H9 (cell line): Measurements from ENCODE around the gene MBNL1. TPM values are rescaled to one million over a fixed set of nuclear protein-coding genes. Genes with fewer than 3 reads are reported as not detected.

Experiments used
- DNase-seq: peaks from one replicate; pipeline ENCODE4 v3.0.0-alpha.2; 2017
- H2AFZ ChIP-seq: one replicate; pipeline ENCODE4 v1.6.1; 2013; ENCODE audit warnings: mild to moderate bottlenecking, low read length, control low read depth, moderate library complexity
- H2AK5ac ChIP-seq: 2 replicates; pipeline ENCODE4 v1.6.1; 2013; ENCODE audit warnings: low read length, control low read depth, mixed read lengths; ENCODE audit not compliant: insufficient read length
- H2BK120ac ChIP-seq: one replicate; pipeline ENCODE4 v1.6.1; 2013; ENCODE audit warnings: low read depth, mild to moderate bottlenecking, low read length, control low read depth, inconsistent platforms; ENCODE audit not compliant: poor library complexity, severe bottlenecking
- H2BK12ac ChIP-seq: 2 replicates; pipeline ENCODE4 v1.6.1; 2013; ENCODE audit warnings: low read length, control low read depth, mixed read lengths, low read depth; ENCODE audit not compliant: insufficient read length
- H2BK15ac ChIP-seq: 2 replicates; pipeline ENCODE4 v1.6.1; 2013; ENCODE audit warnings: low read depth, low read length, control low read depth
- H2BK20ac ChIP-seq: one replicate; pipeline ENCODE4 v1.6.1; 2013; ENCODE audit warnings: low read depth, mild to moderate bottlenecking, low read length, control low read depth, inconsistent platforms; ENCODE audit not compliant: poor library complexity, severe bottlenecking
- H2BK5ac ChIP-seq: 2 replicates; pipeline ENCODE4 v1.6.1; 2013; ENCODE audit warnings: low read length, control low read depth, mixed read lengths; ENCODE audit not compliant: insufficient read length
- H3K14ac ChIP-seq: 2 replicates; pipeline ENCODE4 v1.6.1; 2013; ENCODE audit warnings: low read length, control low read depth; ENCODE audit not compliant: insufficient read depth
- H3K18ac ChIP-seq: 2 replicates; pipeline ENCODE4 v1.6.1; 2013; ENCODE audit warnings: low read depth, mild to moderate bottlenecking, mixed read lengths, low read length, control low read depth; ENCODE audit not compliant: insufficient read length
- H3K23ac ChIP-seq: 2 replicates; pipeline ENCODE4 v1.6.1; 2013; ENCODE audit warnings: low read length, control low read depth, mixed read lengths, low read depth; ENCODE audit not compliant: insufficient read length
- H3K23me2 ChIP-seq: 2 replicates; pipeline ENCODE4 v1.6.1; 2013; ENCODE audit warnings: low read depth, mild to moderate bottlenecking, mixed read lengths, low read length, control low read depth; ENCODE audit not compliant: insufficient read length, poor library complexity, severe bottlenecking
- H3K27ac ChIP-seq: 2 replicates; pipeline ENCODE4 v1.5.1; 2013; ENCODE audit warnings: low read length, control low read depth, mixed read lengths, low read depth; ENCODE audit not compliant: insufficient read length
- H3K27me3 ChIP-seq: 2 replicates; pipeline ENCODE4 v1.6.1; 2013; ENCODE audit warnings: low read length, control low read depth, inconsistent platforms; ENCODE audit not compliant: insufficient read depth
- H3K4ac ChIP-seq: 2 replicates; pipeline ENCODE4 v1.6.1; 2013; ENCODE audit warnings: low read depth, mild to moderate bottlenecking, control low read depth, inconsistent platforms, low read length, moderate library complexity
- H3K4me1 ChIP-seq: 2 replicates; pipeline ENCODE4 v1.6.1; 2013; ENCODE audit warnings: low read length, control low read depth, inconsistent platforms; ENCODE audit not compliant: insufficient read depth
- H3K4me2 ChIP-seq: 2 replicates; pipeline ENCODE4 v1.6.1; 2013; ENCODE audit warnings: low read length, control low read depth, mixed read lengths; ENCODE audit not compliant: insufficient read length, insufficient read depth
- H3K56ac ChIP-seq: 2 replicates; pipeline ENCODE4 v1.6.1; 2013; ENCODE audit warnings: low read depth, mild to moderate bottlenecking, mixed read lengths, low read length, control low read depth; ENCODE audit not compliant: insufficient read length
- H3K79me1 ChIP-seq: 2 replicates; pipeline ENCODE4 v1.6.1; 2013; ENCODE audit warnings: low read depth, mild to moderate bottlenecking, moderate library complexity, low read length, control low read depth, inconsistent platforms; ENCODE audit not compliant: insufficient read depth, poor library complexity, severe bottlenecking
- H3K79me2 ChIP-seq: 2 replicates; pipeline ENCODE4 v1.6.1; 2013; ENCODE audit warnings: low read length, control low read depth, inconsistent platforms; ENCODE audit not compliant: insufficient read depth
- H3K9ac ChIP-seq: 2 replicates; pipeline ENCODE4 v1.6.1; 2013; ENCODE audit warnings: low read length, control low read depth, mixed read lengths; ENCODE audit not compliant: insufficient read length; ENCODE audit errors: extremely low read depth
- H3K9me3 ChIP-seq: one replicate; pipeline ENCODE4 v1.6.1; 2013; ENCODE audit warnings: low read depth, low read length, inconsistent platforms; ENCODE audit not compliant: control insufficient read depth
- H3T11ph ChIP-seq: one replicate; pipeline ENCODE4 v1.6.1; 2013; ENCODE audit warnings: mild to moderate bottlenecking, low read length, control low read depth, inconsistent platforms
- H4K20me1 ChIP-seq: one replicate; pipeline ENCODE4 v1.6.1; 2013; ENCODE audit not compliant: control insufficient read depth, insufficient read length, insufficient read depth
- H4K5ac ChIP-seq: 2 replicates; pipeline ENCODE4 v1.6.1; 2013; ENCODE audit warnings: low read depth, mild to moderate bottlenecking, mixed read lengths, low read length, control low read depth; ENCODE audit not compliant: insufficient read length
- H4K8ac ChIP-seq: replicated peaks from 2 replicates; pipeline ENCODE4 v1.6.1; 2013; ENCODE audit warnings: low read length, control low read depth, mixed read lengths, low read depth; ENCODE audit not compliant: insufficient read length
- H4K91ac ChIP-seq: 2 replicates; pipeline ENCODE4 v1.6.1; 2013; ENCODE audit warnings: low read depth, mild to moderate bottlenecking, moderate library complexity, mixed read lengths, low read length, control low read depth; ENCODE audit not compliant: insufficient read length
- H3K27ac Mint-ChIP-seq, 3 experiments: 2 replicates in 2 of 3; 3 replicates in 1 of 3; pipeline ENCODE4 v1.8.0; 2020 to 2021; ENCODE audit warnings: mixed read lengths in 3 of 3, mild to moderate bottlenecking in 1 of 3, moderate library complexity in 1 of 3
- H3K27me3 Mint-ChIP-seq: 2 replicates; pipeline ENCODE4 v1.8.0; 2021; ENCODE audit warnings: low read depth, mild to moderate bottlenecking, moderate library complexity, mixed read lengths
- H3K36me3 Mint-ChIP-seq, 3 experiments: 2 replicates in 2 of 3; 3 replicates in 1 of 3; pipeline ENCODE4 v1.8.0; 2020 to 2021; ENCODE audit warnings: low read depth in 3 of 3, mixed read lengths in 3 of 3; ENCODE audit not compliant: insufficient read depth in 1 of 3
- H3K4me1 Mint-ChIP-seq, 2 experiments: 2 replicates each; pipeline ENCODE4 v1.8.0; 2020; ENCODE audit warnings: mixed read lengths in 2 of 2
- H3K4me3 Mint-ChIP-seq, 2 experiments: 2 replicates in 1 of 2; 3 replicates in 1 of 2; pipeline ENCODE4 v1.8.0; 2020 to 2021; ENCODE audit warnings: mild to moderate bottlenecking in 2 of 2, mixed read lengths in 2 of 2, moderate library complexity in 1 of 2
- H3K9me3 Mint-ChIP-seq, 2 experiments: 2 replicates in 1 of 2; 3 replicates in 1 of 2; pipeline ENCODE4 v1.8.0; 2020; ENCODE audit warnings: mild to moderate bottlenecking in 2 of 2, mixed read lengths in 2 of 2, moderate library complexity in 1 of 2
- WGBS: extraction: QIAGEN DNeasy Blood & Tissue Kit; methylation state at CpG from one replicate; pipeline ENCODE4 v1.1.7; 2013; ENCODE audit warnings: missing lambda C conversion rate, low lambda C conversion rate, mixed read lengths; ENCODE audit not compliant: insufficient read length; ENCODE audit errors: extremely low coverage; 5-methylcytosine and 5-hydroxymethylcytosine counted together
- total RNA-seq: library from RNA; stranded (reverse); gene quantifications from 2 replicates; pipeline ENCODE4 v1.2.1, GENCODE V29; 2021
- TF ChIP-seq, protein P1 (sequence below): fragments of 200-600 bp; sonication (generic); conservative IDR thresholded peaks from 3 replicates; pipeline ENCODE4 v1.8.0; 2021; ENCODE audit warnings: antibody characterized with exemption, mild to moderate bottlenecking

MBNL1 gene
- total RNA-seq, 1 experiment from 2014 or later: 14.9 TPM

DNA sequence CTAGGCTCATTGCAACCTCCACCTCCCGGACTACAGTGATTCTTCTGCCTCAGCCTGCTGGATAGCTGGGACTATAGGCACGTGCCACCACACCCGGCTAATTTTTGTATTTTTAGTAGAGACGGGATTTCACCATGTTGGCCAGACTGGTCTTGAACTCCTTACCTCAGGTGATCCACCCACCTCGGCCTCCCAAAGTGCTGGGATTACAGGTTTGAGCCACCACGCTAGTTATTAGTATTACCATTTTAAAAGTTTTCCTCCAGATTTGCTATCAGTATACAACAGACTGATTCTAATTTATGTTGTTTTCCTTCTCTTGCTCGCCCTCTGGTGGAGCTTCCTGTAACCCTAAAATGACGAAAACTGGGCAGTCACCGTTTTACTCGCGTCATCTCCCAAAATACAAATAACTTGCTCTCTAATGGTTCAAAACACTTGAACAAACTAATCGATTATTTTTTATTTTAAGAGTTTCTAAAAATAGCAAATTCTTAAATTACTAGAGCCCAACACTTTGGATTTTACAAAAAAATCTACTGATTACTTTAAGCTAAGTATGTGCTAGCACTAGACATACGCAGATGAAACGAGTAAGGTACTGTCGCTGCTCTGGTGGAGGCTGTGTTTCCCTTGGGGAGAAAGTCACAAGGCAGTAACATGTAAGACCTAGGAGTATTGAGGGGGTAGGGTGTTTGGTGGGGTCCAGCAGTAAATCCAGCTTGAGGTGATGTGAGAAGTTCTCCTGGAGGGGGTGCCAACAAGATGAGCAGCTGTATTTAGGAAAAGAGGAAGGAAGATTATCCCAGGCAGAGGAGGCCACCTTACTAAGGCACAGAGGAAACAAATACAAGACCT, 203.3 kb downstream of the MBNL1 start:
- Mint-ChIP-seq H3K4me3 (no peak overlapping the region), H3K36me3 (peaks cover 0 to 10% (median under 1%) of the 10 kb centered on the region in 3 experiments; a peak in 3 of 7 replicates), H3K27ac (peak overlapping the region in 1 of 3 experiments; percentile 27; a peak in 1 of 7 replicates), H3K27me3 (no peaks in the 10 kb centered on the region), H3K9me3 (peaks cover 10% of the 10 kb centered on the region in 2 experiments; a peak in 4 of 5 replicates), H3K4me1 (peaks cover 5 to 8% of the 10 kb centered on the region in 2 experiments)
- no peaks in the 10 kb centered on the region for H3K27me3 ChIP-seq
- no CpG with 5 or more reads among the region's 15 CpGs for WGBS
- no peak overlapping the region for H3K9ac ChIP-seq
- H3K79me2 ChIP-seq: no peaks in the 10 kb centered on the region
- H2BK120ac ChIP-seq: no peak overlapping the region
- no peak overlapping the region for H3K4me2 ChIP-seq
- H3T11ph ChIP-seq: no peak overlapping the region
- H2BK15ac ChIP-seq: no peak overlapping the region
- H3K27ac ChIP-seq: no peak overlapping the region
- H3K23me2 ChIP-seq: no peaks in the 10 kb centered on the region
- H3K4ac ChIP-seq: no peak overlapping the region
- no peak overlapping the region for H3K14ac ChIP-seq
- H3K9me3 ChIP-seq: no peaks in the 10 kb centered on the region
- H2BK5ac ChIP-seq: peak overlapping the region; percentile 26
- H2BK20ac ChIP-seq: no peak overlapping the region
- peak; percentile 37 for DNase-seq
- H2AK5ac ChIP-seq: no peak overlapping the region
- no peaks in the 10 kb centered on the region for H3K79me1 ChIP-seq
- H4K20me1 ChIP-seq: no peaks in the 10 kb centered on the region
- H4K91ac ChIP-seq: no peak overlapping the region
- H3K4me1 ChIP-seq: peaks cover 3% of the 10 kb centered on the region; the same call in 1 of the 2 replicates
- no peak overlapping the region for H3K23ac ChIP-seq
- no peak overlapping the region for H4K5ac ChIP-seq
- no peak overlapping the region for H4K8ac ChIP-seq
- no peak overlapping the region for H3K56ac ChIP-seq
- H2BK12ac ChIP-seq: peak overlapping the region; percentile 76
- TF ChIP-seq, protein P1, sequence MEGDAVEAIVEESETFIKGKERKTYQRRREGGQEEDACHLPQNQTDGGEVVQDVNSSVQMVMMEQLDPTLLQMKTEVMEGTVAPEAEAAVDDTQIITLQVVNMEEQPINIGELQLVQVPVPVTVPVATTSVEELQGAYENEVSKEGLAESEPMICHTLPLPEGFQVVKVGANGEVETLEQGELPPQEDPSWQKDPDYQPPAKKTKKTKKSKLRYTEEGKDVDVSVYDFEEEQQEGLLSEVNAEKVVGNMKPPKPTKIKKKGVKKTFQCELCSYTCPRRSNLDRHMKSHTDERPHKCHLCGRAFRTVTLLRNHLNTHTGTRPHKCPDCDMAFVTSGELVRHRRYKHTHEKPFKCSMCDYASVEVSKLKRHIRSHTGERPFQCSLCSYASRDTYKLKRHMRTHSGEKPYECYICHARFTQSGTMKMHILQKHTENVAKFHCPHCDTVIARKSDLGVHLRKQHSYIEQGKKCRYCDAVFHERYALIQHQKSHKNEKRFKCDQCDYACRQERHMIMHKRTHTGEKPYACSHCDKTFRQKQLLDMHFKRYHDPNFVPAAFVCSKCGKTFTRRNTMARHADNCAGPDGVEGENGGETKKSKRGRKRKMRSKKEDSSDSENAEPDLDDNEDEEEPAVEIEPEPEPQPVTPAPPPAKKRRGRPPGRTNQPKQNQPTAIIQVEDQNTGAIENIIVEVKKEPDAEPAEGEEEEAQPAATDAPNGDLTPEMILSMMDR: peak; percentile 77
- no peak overlapping the region for H3K18ac ChIP-seq
- peak overlapping the region; percentile 92 for H2AFZ ChIP-seq
